Right lobe of liver (tissue), 6 donors: ENCODE data around the gene MAP3K20. TPM values are rescaled to one million over a fixed set of nuclear protein-coding genes. Genes with fewer than 3 reads are reported as not detected.

ENCODE experiments used
- ATAC-seq, 4 donors: fragments of 200-7000 bp; cut with Tn5 transposase; one replicate each; pipeline ENCODE4 v1.9.1; 2020; ENCODE audit warnings: mild to moderate bottlenecking in 4 of 4, moderate library complexity in 4 of 4
- DNase-seq, 3 donors: peaks; one replicate each; pipeline ENCODE4 v3.0.0-alpha.2; 2020
- H3K27ac ChIP-seq, 3 donors: fragments of 200-600 bp; one replicate each; pipeline ENCODE4 v1.8.0; 2022
- H3K27me3 ChIP-seq, 2 donors: fragments of 200-600 bp; one replicate each; pipeline ENCODE4 v1.8.0; 2022
- H3K36me3 ChIP-seq, 4 donors: fragments of 200-600 bp; sonication (generic) in 1 of 4; one replicate each; pipeline versions ENCODE4 v1.5.1 to v1.8.0; 2017 to 2022; ENCODE audit warnings: control low read depth in 1 of 4
- H3K4me1 ChIP-seq, 4 donors: fragments of 200-600 bp; sonication (generic) in 1 of 4; one replicate each; pipeline versions ENCODE4 v1.5.1 to v1.8.0; 2017 to 2022; ENCODE audit warnings: control low read depth in 1 of 4
- H3K4me3 ChIP-seq, 3 donors: fragments of 200-600 bp; one replicate each; pipeline ENCODE4 v1.8.0; 2022
- H3K9me3 ChIP-seq, 4 donors: fragments of 200-600 bp; sonication (generic) in 1 of 4; one replicate each; pipeline versions ENCODE4 v1.5.1 to v1.8.0; 2017 to 2022; ENCODE audit warnings: control low read depth in 1 of 4
- CTCF ChIP-seq, 4 donors: fragments of 200-600 bp in 3 of 4; fragments of 450-650 bp in 1 of 4; IDR thresholded peaks; one replicate each; pipeline versions ENCODE4 v1.5.1 to v1.8.0; 2016 to 2022; ENCODE audit warnings: antibody characterized with exemption in 4 of 4, mild to moderate bottlenecking in 2 of 4
- POLR2A ChIP-seq: fragments of 450-650 bp; IDR thresholded peaks from one replicate; pipeline ENCODE4 v1.6.1; 2017; ENCODE audit warnings: antibody characterized with exemption, mild to moderate bottlenecking
- WGBS: methylation state at CpG from one replicate; pipeline ENCODE4 v1.1.6; 2018; ENCODE audit warnings: low coverage, low lambda C conversion rate; ENCODE audit not compliant: insufficient coverage; ENCODE audit errors: missing lambda C conversion rate; 5-methylcytosine and 5-hydroxymethylcytosine counted together
- intact Hi-C, 2 donors: fragments of 100-400 bp; cut with DNase I; formaldehyde crosslinking; loops; one replicate each; pipeline versions ENCODE4 v1.11.2 to v1.14.1; 2022
- total RNA-seq, 6 experiments: library from RNA; depleted of rRNA in 2 of 6; stranded (reverse); fragments of >200 nt in 2 of 6; fragmentation: NEBNext Ultra II Directional in 3 of 6; extraction: Animal tissue kit (Norgen Biotek cat#: 25700) in 3 of 6; gene quantifications; one replicate each; pipeline versions ENCODE4 v1.1.0 to v1.2.4, GENCODE V29; 2016 to 2023
- donor health status: DM: no; HTN: yes; CAD: no.
- donor health status: DM: no; HTN: no; CAD: no.
- donor health status: DM: no; HTN: no; CAD: no.
- donor health status: DM: no; HTN: yes; CAD: no.
- donor health status: DM: no; HTN: yes; CAD: no.

MAP3K20 gene
- total RNA-seq, 6 experiments from 2014 or later = 16.0 to 36.8 (median 22.0) TPM

- intact Hi-C loops = no loop called here
- H3K36me3 ChIP-seq = no peaks in the 10 kb centered on the region
- H3K27me3 ChIP-seq = no peaks in the 10 kb centered on the region
- no peak overlapping the region for H3K4me3 ChIP-seq
- peaks cover 0 to 19% (median 4%) of the 10 kb centered on the region in 4 donors for H3K4me1 ChIP-seq
- WGBS = 96% methylated on average over 12 of the region's 13 CpGs
- DNase-seq (no peak), ATAC-seq (peak in 3 of 4 donors; percentile 48 to 54 (median 50))
- H3K9me3 ChIP-seq = no peaks in the 10 kb centered on the region
- H3K27ac ChIP-seq = peak overlapping the region; percentile 78 to 86 (median 80)
- TF ChIP-seq CTCF (IDR thresholded peaks at IDR 0.05) (no peak), POLR2A (no peak)
Observed at GRCh38 chr2:173043897-173044519, 31.6 kb upstream of the MAP3K20 start.

GRCh38 chr2:173044686-173045085 is 31.0 kb upstream of the MAP3K20 start:
- Histone ChIP-seq H3K9me3 (no peaks in the 10 kb centered on the region), H3K4me1 (peaks cover 0 to 23% (median 6%) of the 10 kb centered on the region in 4 donors), H3K27ac (peak overlapping the region; percentile 11 to 80 (median 70)), H3K27me3 (no peaks in the 10 kb centered on the region), H3K36me3 (no peaks in the 10 kb centered on the region), H3K4me3 (no peak overlapping the region)
- DNase-seq (no peak), ATAC-seq (peak in 1 of 4 donors; percentile 1)
- intact Hi-C loops = no loop called here
- WGBS = 85% methylated on average over 10 of the region's 10 CpGs
- TF ChIP-seq CTCF (IDR thresholded peaks at IDR 0.05) = no peak

- H3K36me3 ChIP-seq = no peaks in the 10 kb centered on the region
- H3K4me1 ChIP-seq = peaks cover 0 to 28% (median 9%) of the 10 kb centered on the region in 4 donors
- H3K9me3 ChIP-seq = no peaks in the 10 kb centered on the region
- DNase-seq (no peak), ATAC-seq (no peak)
- 80% methylated on average over 2 of the region's 2 CpGs for whole genome bisulfite sequencing
- TF ChIP-seq POLR2A (no peak), CTCF (IDR thresholded peaks at IDR 0.05) (no peak)
- H3K27me3 ChIP-seq = no peaks in the 10 kb centered on the region
- H3K27ac ChIP-seq = peak overlapping the region; percentile 11 to 80 (median 70)
- intact Hi-C loops = no loop called here
- H3K4me3 ChIP-seq = no peak overlapping the region
Observed at GRCh38 chr2:173045181-173045580, 30.5 kb upstream of the MAP3K20 start.

GRCh38 chr2:173048522-173048896 is 27.1 kb upstream of the MAP3K20 start:
- TF ChIP-seq CTCF (IDR thresholded peaks at IDR 0.05) = no peak
- no peak for TF ChIP-seq POLR2A
- Histone ChIP-seq H3K9me3 (no peaks in the 10 kb centered on the region), H3K27me3 (no peaks in the 10 kb centered on the region), H3K4me3 (no peak overlapping the region), H3K4me1 (peaks cover 0 to 25% (median 12%) of the 10 kb centered on the region in 4 donors), H3K36me3 (no peaks in the 10 kb centered on the region), H3K27ac (peak overlapping the region; percentile 76 to 87 (median 77))
- 88% methylated on average over 3 of the region's 3 CpGs for WGBS
- intact Hi-C loops = no loop called here
- peak; percentile 8 to 29 (median 19) for ATAC-seq
- no peak for DNase-seq
